CD4-positive, alpha-beta T cell treated with Interferon alpha-2 for 1 hour (primary cell): ENCODE data around the gene ADAM20.
"Not testable (repeated sequence)": the region's sequence is repeated elsewhere in the genome, so short reads cannot be mapped to it uniquely, and the experiment has no call there.

ENCODE experiments used
- DNase-seq, 2 donors: peaks; one replicate each; pipeline ENCODE4 v3.0.0-alpha.2; 2020 to 2022

The ADAM20 gene

GRCh38 chr14:70534904-70535303, at the start of gene ADAM20:
Gene ADAM20, minus strand, starts transcription at chr14:70535004. Its CDS starts 10,247 bp downstream, at chr14:70524757.
- no peak for DNase-seq

- DNase-seq, result no peak
Observed at GRCh38 chr14:70576891-70577290, 42.1 kb upstream of the ADAM20 start.

GRCh38 chr14:70573050-70573449, 38.2 kb upstream of the ADAM20 start:
- DNase-seq, result no peak

- no peak for DNase-seq
Observed at GRCh38 chr14:70571139-70571538, 36.3 kb upstream of the ADAM20 start.

GRCh38 chr14:70567791-70568190, 33.0 kb upstream of the ADAM20 start:
- peak in 1 of 2 donors; percentile 8 for DNase-seq

GRCh38 chr14:70563869-70564268, 29.1 kb upstream of the ADAM20 start:
- no peak for DNase-seq

GRCh38 chr14:70563417-70563816, 28.6 kb upstream of the ADAM20 start:
- DNase-seq, result no peak

- DNase-seq, result no peak
Observed at GRCh38 chr14:70558356-70558755, 23.6 kb upstream of the ADAM20 start.

- no peak for DNase-seq
Observed at GRCh38 chr14:70555890-70556289, 21.1 kb upstream of the ADAM20 start.

GRCh38 chr14:70538087-70538486, 3.3 kb upstream of the ADAM20 start:
- no peak for DNase-seq

- DNase-seq, result no peak
Observed at GRCh38 chr14:70536830-70537229, 2.0 kb upstream of the ADAM20 start.

GRCh38 chr14:70530417-70530816, 4.4 kb downstream of the ADAM20 start:
- DNase-seq, result no peak

- no peak for DNase-seq
Observed at GRCh38 chr14:70527501-70528105, 7.2 kb downstream of the ADAM20 start.

GRCh38 chr14:70525691-70526090, 9.1 kb downstream of the ADAM20 start:
- DNase-seq, result no peak

GRCh38 chr14:70515811-70516210, 19.0 kb downstream of the ADAM20 start:
- no peak for DNase-seq

- DNase-seq, result no peak
Observed at GRCh38 chr14:70514168-70515069, 20.4 kb downstream of the ADAM20 start.

- DNase-seq, result no peak
Observed at GRCh38 chr14:70498191-70498590, 36.6 kb downstream of the ADAM20 start.

- no peak for DNase-seq
Observed at GRCh38 chr14:70489579-70490200, 45.1 kb downstream of the ADAM20 start.

- DNase-seq, result not testable (repeated sequence)
Observed at GRCh38 chr14:70477356-70478105, 57.3 kb downstream of the ADAM20 start.

GRCh38 chr14:70475459-70475858, 59.3 kb downstream of the ADAM20 start:
- not testable (repeated sequence) for DNase-seq

GRCh38 chr14:70473825-70474224, 61.0 kb downstream of the ADAM20 start:
- DNase-seq, result no peak
